IPS-NIHi7 (cell line): Measurements from ENCODE around the gene SMURF2.
"Not testable (repeated sequence)": the region's sequence is repeated elsewhere in the genome, so short reads cannot be mapped to it uniquely, and the experiment has no call there.

ENCODE experiments used
- DNase-seq: peaks from one replicate; pipeline ENCODE4 v3.0.0; 2012; ENCODE audit warnings: mixed read lengths; ENCODE audit errors: extremely low spot score

Gene SMURF2

GRCh38 chr17:64598672-64599071, 63.4 kb downstream of the SMURF2 start:
- DNase-seq, result no peak

- no peak for DNase-seq
Measured at GRCh38 chr17:64596988-64597387, 65.1 kb downstream of the SMURF2 start.

- no peak for DNase-seq
Measured at GRCh38 chr17:64596439-64596838, 65.7 kb downstream of the SMURF2 start.

- no peak for DNase-seq
Measured at GRCh38 chr17:64591944-64592343, 70.2 kb downstream of the SMURF2 start.

DNA sequence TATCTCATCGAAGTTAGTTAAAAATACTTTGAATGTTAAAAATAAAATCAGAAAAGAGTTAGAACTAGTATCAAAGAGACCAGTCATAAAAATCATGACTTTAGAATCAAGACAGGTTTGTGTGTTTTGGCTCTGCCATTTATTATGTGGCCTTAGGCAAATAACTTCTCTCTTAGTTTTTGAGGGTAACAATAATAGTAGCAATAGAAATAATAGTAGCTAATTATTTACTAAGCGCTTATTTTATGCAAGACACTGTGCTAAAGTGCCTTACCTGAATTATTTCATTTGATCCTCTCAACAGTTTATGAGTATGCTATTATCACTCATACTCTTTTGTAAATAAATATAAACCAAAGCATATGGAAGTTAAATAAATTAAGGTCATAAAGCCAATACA, 77.0 kb downstream of the SMURF2 start:
- DNase-seq, result no peak

- no peak for DNase-seq
Measured at GRCh38 chr17:64583038-64583437, 79.1 kb downstream of the SMURF2 start.

GRCh38 chr17:64580384-64581315, 81.5 kb downstream of the SMURF2 start:
- DNase-seq, result no peak

DNA sequence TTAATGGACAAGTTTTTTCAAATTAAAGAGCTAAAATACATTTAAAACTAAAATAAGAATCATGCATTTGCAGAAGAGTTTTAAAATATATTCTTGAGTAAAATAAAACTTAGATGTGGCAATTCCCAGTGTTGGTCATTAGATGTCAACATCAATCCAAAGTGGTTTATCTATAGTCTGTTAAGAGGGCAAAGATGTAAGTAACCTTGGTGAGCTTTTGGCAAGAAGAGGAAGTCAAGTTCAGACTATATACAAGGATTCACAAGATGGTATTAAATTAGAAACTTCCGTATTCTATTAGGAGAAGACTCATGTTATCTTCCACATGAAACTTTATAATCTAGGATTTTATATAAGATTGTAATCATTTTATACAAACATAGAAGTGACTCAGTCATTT, 82.2 kb downstream of the SMURF2 start:
- DNase-seq, result no peak

DNA sequence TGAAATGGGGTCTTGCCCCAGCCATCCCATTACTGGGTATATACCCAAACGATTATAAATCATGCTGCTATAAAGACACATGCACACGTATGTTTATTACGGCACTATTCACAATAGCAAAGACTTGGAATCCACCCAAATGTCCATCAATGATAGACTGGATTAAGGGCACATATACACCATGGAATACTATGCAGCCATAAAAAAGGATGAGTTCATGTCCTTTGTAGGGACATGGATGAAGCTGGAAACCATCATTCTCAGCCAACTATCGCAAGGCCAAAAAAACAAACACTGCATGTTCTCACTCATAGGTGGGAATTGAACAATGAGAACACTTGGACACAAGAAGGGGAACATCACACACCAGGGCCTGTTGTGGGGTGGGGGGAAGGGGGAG, 85.1 kb downstream of the SMURF2 start:
- not testable (repeated sequence) for DNase-seq

- no peak for DNase-seq
Measured at GRCh38 chr17:64575431-64575830, 86.7 kb downstream of the SMURF2 start.

GRCh38 chr17:64574646-64575045, 87.5 kb downstream of the SMURF2 start:
- no peak for DNase-seq

DNA sequence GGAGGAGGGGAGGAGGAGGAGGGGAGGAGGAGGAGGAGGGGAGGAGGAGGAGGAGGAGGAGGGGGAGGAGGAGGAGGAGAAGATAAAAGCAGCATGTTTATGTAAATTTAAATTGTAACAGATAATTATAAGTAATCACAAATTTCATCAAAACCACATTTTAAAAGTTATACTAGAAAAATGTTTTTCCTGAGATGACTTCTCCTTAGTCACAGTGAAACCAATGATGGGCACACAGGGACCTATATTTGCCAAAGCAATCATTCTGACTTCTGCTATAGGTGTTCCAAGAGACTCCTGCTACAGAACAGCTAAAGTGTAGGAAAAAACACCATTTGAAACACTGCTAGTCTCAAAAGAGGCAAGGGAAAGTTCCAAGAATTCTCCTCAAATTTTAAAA, 88.9 kb downstream of the SMURF2 start:
- DNase-seq, result no peak

- DNase-seq, result no peak
Measured at GRCh38 chr17:64572682-64573154, 89.4 kb downstream of the SMURF2 start.

DNA sequence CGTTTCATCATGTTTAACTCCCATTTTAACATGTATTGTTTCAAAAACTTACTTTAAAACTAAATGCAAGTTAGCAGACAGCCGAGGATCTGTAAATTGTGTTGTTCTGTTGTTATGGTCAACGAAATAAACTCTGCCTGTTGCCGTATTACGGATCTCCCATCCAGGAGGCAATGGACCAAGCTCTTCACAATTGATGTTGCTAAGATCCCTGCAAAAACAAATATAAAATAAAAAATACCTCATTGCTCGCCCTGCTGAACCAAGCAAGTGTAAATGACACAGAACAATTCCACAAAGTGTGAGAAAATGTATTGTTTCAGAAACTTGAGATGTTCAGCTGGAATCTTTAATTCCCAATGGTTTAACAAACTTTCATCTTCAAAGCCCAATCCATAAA, 90.4 kb downstream of the SMURF2 start:
- DNase-seq, result no peak

DNA sequence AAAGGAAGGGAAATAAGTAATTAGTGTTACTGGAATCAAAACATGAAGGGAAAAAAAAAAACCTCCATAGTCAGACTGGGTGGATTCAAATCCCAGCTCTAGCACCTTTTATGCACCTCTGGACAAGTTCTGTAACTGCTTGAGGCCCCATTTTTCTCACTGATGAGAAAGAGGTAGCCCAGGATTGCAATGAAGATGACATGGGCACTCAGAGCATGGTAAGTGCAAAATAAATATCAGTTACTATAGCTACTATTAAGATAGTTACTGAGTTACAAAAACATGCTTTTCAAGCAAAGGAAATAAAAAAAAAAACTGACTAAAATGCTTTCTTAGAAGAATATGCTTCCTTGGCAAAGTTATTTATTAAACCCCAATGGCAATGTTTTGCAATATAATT, 96.5 kb downstream of the SMURF2 start:
- no peak for DNase-seq

GRCh38 chr17:64564098-64564497, 98.0 kb downstream of the SMURF2 start:
- DNase-seq, result no peak

GRCh38 chr17:64555281-64555680, 106.8 kb downstream of the SMURF2 start:
- DNase-seq, result no peak

DNA sequence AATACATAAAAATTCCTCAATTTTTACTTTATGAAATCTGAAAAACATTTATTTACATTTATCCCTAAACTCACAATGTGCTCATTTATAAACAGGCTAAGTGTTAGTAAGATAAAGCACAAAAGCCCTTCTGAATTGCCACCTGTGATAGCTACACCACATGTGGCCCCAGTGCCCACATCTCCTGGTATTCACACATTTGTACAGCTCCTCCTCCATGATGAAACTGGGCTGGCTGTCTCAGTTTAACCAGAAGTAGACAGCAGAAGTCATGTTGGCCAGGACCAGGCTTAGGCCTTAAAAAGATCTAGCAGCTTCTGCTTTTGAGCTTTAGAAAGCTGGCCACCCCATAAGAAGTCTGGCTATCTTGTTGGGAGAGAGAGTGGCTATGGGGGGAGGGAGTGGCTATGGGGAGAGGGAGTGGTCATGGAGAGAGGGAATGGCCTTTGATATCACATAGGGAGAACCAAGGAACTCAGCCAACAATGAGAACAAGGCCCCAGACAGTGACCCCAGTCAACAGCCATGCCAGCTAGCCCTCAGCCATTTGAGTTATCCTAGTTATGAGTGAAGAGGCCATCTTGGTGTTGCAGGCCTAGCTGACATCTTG, 108.0 kb downstream of the SMURF2 start:
- no peak for DNase-seq

GRCh38 chr17:64551461-64551860, 110.6 kb downstream of the SMURF2 start:
- no peak for DNase-seq

- DNase-seq, result peak; percentile 62
Measured at GRCh38 chr17:64547319-64547718, 114.8 kb downstream of the SMURF2 start.

DNA sequence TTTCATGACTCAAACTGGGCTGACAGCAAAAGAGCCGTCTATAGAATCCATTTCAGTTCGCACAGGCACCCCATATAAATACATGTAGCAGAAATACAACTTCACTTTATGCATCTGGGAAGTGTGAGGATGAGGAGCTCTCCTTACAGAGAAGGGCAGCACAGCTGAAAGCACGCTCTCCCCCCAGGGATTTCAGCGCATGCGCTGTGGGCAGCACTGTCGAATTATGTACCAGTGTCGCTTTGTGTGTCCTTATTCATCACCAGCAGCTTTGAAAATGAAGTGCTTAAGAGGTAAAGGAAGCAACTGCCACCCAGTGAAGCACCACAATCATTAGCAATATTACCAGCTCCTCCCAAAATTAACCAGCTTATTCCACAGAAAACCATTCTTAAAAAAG, 115.4 kb downstream of the SMURF2 start:
- no peak for DNase-seq

GRCh38 chr17:64544742-64545141, 117.4 kb downstream of the SMURF2 start:
- no peak for DNase-seq

GRCh38 chr17:64540118-64540776, 121.9 kb downstream of the SMURF2 start:
- DNase-seq, result no peak
